HT-29 (cell line): ENCODE data around the gene SNX4. TPM values are rescaled to one million over a fixed set of nuclear protein-coding genes. Genes with fewer than 3 reads are reported as not detected.
A peak's percentile ranks its signal among the peaks of the same experiment; 100 is the strongest.
"Not testable (repeated sequence)": the region's sequence is repeated elsewhere in the genome, so short reads cannot be mapped to it uniquely, and the experiment has no call there.

Source experiments
- DNase-seq: peaks from one replicate; pipeline ENCODE4 v3.0.0-alpha.2; 2015; ENCODE audit warnings: low spot score
- total RNA-seq: library from RNA; depleted of rRNA; stranded (reverse); fragments of >200 nt; shearing (Covaris generic); gene quantifications from 2 replicates; pipeline ENCODE4 v1.2.3, GENCODE V29; 2014

The SNX4 gene
- total RNA-seq, 1 experiment from 2014 or later, result 20.0 TPM

GRCh38 chr3:125462722-125463299 lies 57.2 kb downstream of the SNX4 start:
- no peak for DNase-seq

GRCh38 chr3:125461896-125462295 lies 58.1 kb downstream of the SNX4 start:
- DNase-seq, result no peak

- no peak for DNase-seq
Measured at GRCh38 chr3:125460233-125460632, 59.8 kb downstream of the SNX4 start.

- no peak for DNase-seq
Measured at GRCh38 chr3:125443923-125444322, 76.1 kb downstream of the SNX4 start.

- DNase-seq, result no peak
Measured at GRCh38 chr3:125442506-125442905, 77.5 kb downstream of the SNX4 start.

GRCh38 chr3:125440970-125441369 lies 79.0 kb downstream of the SNX4 start:
- no peak for DNase-seq

GRCh38 chr3:125440559-125440955 lies 79.4 kb downstream of the SNX4 start:
- DNase-seq, result peak; percentile 77

- peak; percentile 79 for DNase-seq
Measured at GRCh38 chr3:125437631-125438435, 82.2 kb downstream of the SNX4 start.

- no peak for DNase-seq
Measured at GRCh38 chr3:125436921-125437320, 83.1 kb downstream of the SNX4 start.

GRCh38 chr3:125435231-125435630 lies 84.8 kb downstream of the SNX4 start:
- no peak for DNase-seq

GRCh38 chr3:125434582-125435011 lies 85.4 kb downstream of the SNX4 start:
- no peak for DNase-seq

- DNase-seq, result no peak
Measured at GRCh38 chr3:125433611-125434041, 86.4 kb downstream of the SNX4 start.

GRCh38 chr3:125433091-125433534 lies 86.9 kb downstream of the SNX4 start:
- no peak for DNase-seq

- DNase-seq, result no peak
Measured at GRCh38 chr3:125431912-125432790, 87.9 kb downstream of the SNX4 start.

- no peak for DNase-seq
Measured at GRCh38 chr3:125431391-125431790, 88.6 kb downstream of the SNX4 start.

GRCh38 chr3:125428216-125428830 lies 91.7 kb downstream of the SNX4 start:
- DNase-seq, result no peak

- DNase-seq, result no peak
Measured at GRCh38 chr3:125418306-125418705, 101.7 kb downstream of the SNX4 start.

GRCh38 chr3:125416235-125416634 lies 103.8 kb downstream of the SNX4 start:
- DNase-seq, result no peak

- DNase-seq, result no peak
Measured at GRCh38 chr3:125414669-125415068, 105.3 kb downstream of the SNX4 start.

GRCh38 chr3:125410922-125411321 lies 109.1 kb downstream of the SNX4 start:
- DNase-seq, result no peak

GRCh38 chr3:125406070-125406469 lies 113.9 kb downstream of the SNX4 start:
- DNase-seq, result no peak

- not testable (repeated sequence) for DNase-seq
Measured at GRCh38 chr3:125405515-125405914, 114.5 kb downstream of the SNX4 start.
